GM21723 (cell line): ENCODE data around the gene TUBB6.

ENCODE experiments used
- ATAC-seq: cut with Tn5 transposase; IDR thresholded peaks from one replicate; pipeline ENCODE4 v1.9.1; 2021; ENCODE audit warnings: mild to moderate bottlenecking, moderate library complexity; ENCODE audit not compliant: unreplicated experiment

TUBB6 gene

GRCh38 chr18:12335503-12335902, 27.5 kb downstream of the TUBB6 start:
- ATAC-seq, result no peak

- no peak for ATAC-seq
These were observed 28.2 kb downstream of the TUBB6 start for GRCh38 chr18:12336171-12336613.

GRCh38 chr18:12336887-12337286, 28.8 kb downstream of the TUBB6 start:
- ATAC-seq, result no peak

- ATAC-seq, result no peak
These were observed 30.3 kb downstream of the TUBB6 start for GRCh38 chr18:12338382-12338781.

GRCh38 chr18:12340945-12341660, 33.1 kb downstream of the TUBB6 start:
- no peak for ATAC-seq

- ATAC-seq, result no peak
These were observed 34.6 kb downstream of the TUBB6 start for GRCh38 chr18:12342661-12343060.

- no peak for ATAC-seq
These were observed 37.6 kb downstream of the TUBB6 start for GRCh38 chr18:12345491-12346239.

GRCh38 chr18:12346240-12346565, 38.2 kb downstream of the TUBB6 start:
- ATAC-seq, result no peak

GRCh38 chr18:12347895-12348294, 39.9 kb downstream of the TUBB6 start:
- no peak for ATAC-seq

GRCh38 chr18:12352188-12352587, 44.1 kb downstream of the TUBB6 start:
- no peak for ATAC-seq

- no peak for ATAC-seq
These were observed 51.5 kb downstream of the TUBB6 start for GRCh38 chr18:12359515-12359927.

GRCh38 chr18:12361770-12362378, 53.8 kb downstream of the TUBB6 start:
- no peak for ATAC-seq

- ATAC-seq, result no peak
These were observed 54.6 kb downstream of the TUBB6 start for GRCh38 chr18:12362473-12363174.

- no peak for ATAC-seq
These were observed 58.3 kb downstream of the TUBB6 start for GRCh38 chr18:12366379-12366778.

- no peak for ATAC-seq
These were observed 58.7 kb downstream of the TUBB6 start for GRCh38 chr18:12366784-12367183.

GRCh38 chr18:12369211-12369610, 61.2 kb downstream of the TUBB6 start:
- no peak for ATAC-seq

GRCh38 chr18:12371590-12371989, 63.5 kb downstream of the TUBB6 start:
- ATAC-seq, result no peak

- no peak for ATAC-seq
These were observed 64.4 kb downstream of the TUBB6 start for GRCh38 chr18:12372406-12372805.

- ATAC-seq, result no peak
These were observed 65.2 kb downstream of the TUBB6 start for GRCh38 chr18:12373116-12373770.

- ATAC-seq, result no peak
These were observed 65.7 kb downstream of the TUBB6 start for GRCh38 chr18:12373771-12374116.

GRCh38 chr18:12374401-12374800, 66.4 kb downstream of the TUBB6 start:
- no peak for ATAC-seq
